NCI-H146 (cell line): Measurements from ENCODE around the gene HRH1.
A peak's percentile ranks its signal among the peaks of the same experiment; 100 is the strongest.

Source experiments
- DNase-seq: peaks from one replicate; lab custom pipeline; 2025; lab: John Stamatoyannopoulos, UW

Gene HRH1

GRCh38 chr3:11283139-11283475 lies 128.8 kb downstream of the HRH1 start:
- no peak for DNase-seq

GRCh38 chr3:11284011-11284410 lies 129.7 kb downstream of the HRH1 start:
- no peak for DNase-seq

- no peak for DNase-seq
Observed at GRCh38 chr3:11285471-11285870, 131.2 kb downstream of the HRH1 start.

- DNase-seq: no peak
Observed at GRCh38 chr3:11287404-11287803, 133.1 kb downstream of the HRH1 start.

GRCh38 chr3:11288021-11288491 lies 133.8 kb downstream of the HRH1 start:
- no peak for DNase-seq

GRCh38 chr3:11288786-11289637 lies 134.7 kb downstream of the HRH1 start:
- DNase-seq: no peak

- DNase-seq: no peak
Observed at GRCh38 chr3:11289864-11290263, 135.6 kb downstream of the HRH1 start.

GRCh38 chr3:11290743-11291680 lies 136.7 kb downstream of the HRH1 start:
- DNase-seq: no peak

GRCh38 chr3:11291808-11292207 lies 137.5 kb downstream of the HRH1 start:
- peak; percentile 61 for DNase-seq

- no peak for DNase-seq
Observed at GRCh38 chr3:11297126-11297525, 142.8 kb downstream of the HRH1 start.

- no peak for DNase-seq
Observed at GRCh38 chr3:11300970-11301369, 146.7 kb downstream of the HRH1 start.

- DNase-seq: no peak
Observed at GRCh38 chr3:11302444-11302843, 148.2 kb downstream of the HRH1 start.

- no peak for DNase-seq
Observed at GRCh38 chr3:11304175-11304574, 149.9 kb downstream of the HRH1 start.

- DNase-seq: no peak
Observed at GRCh38 chr3:11305509-11305908, 151.2 kb downstream of the HRH1 start.

GRCh38 chr3:11306817-11307589 lies 152.7 kb downstream of the HRH1 start:
- DNase-seq: no peak

- no peak for DNase-seq
Observed at GRCh38 chr3:11307830-11308432, 153.6 kb downstream of the HRH1 start.

GRCh38 chr3:11310258-11310657 lies 156.0 kb downstream of the HRH1 start:
- no peak for DNase-seq

- no peak for DNase-seq
Observed at GRCh38 chr3:11312166-11312565, 157.9 kb downstream of the HRH1 start.
